ENCODE results near the gene RAD9B. TPM values are rescaled to one million over a fixed set of nuclear protein-coding genes. Genes with fewer than 3 reads are reported as not detected.

Gene RAD9B
- total RNA-seq (2022; extraction: Qiagen RNA extraction; ENCODE audit: low read depth) = 0.09 to 0.61 TPM (median 0.29 TPM) in 5 replicates

GRCh38 chr12:110501752-110502738 lies at the start of gene RAD9B, which contains the start of gene VPS29:
TSS of gene RAD9B (plus strand) at chr12:110502331. CDS start at chr12:110502338, 7 bp downstream.
TSS of gene VPS29 (minus strand) at chr12:110502111. CDS start at chr12:110502051, 60 bp downstream.

GRCh38 chr12:110468214-110469048 lies 33.7 kb upstream of the RAD9B start, which contains the start of the genes FAM216A and GPN3:
TSS of gene FAM216A (plus strand) at chr12:110468845. CDS start at chr12:110468876, 31 bp downstream.
TSS of gene GPN3 (minus strand) at chr12:110468257. CDS start at chr12:110468203, 54 bp downstream.

Other genes starting within 250 kb of the RAD9B start
- 259 to 341 TPM (median 315 TPM) in 5 replicates for gene ATP2A2, start 221.1 kb upstream of the RAD9B start, total RNA-seq (2022; extraction: Qiagen RNA extraction; ENCODE audit: low read depth)
- gene ANAPC7, start 98.6 kb upstream of the RAD9B start, total RNA-seq (2022; extraction: Qiagen RNA extraction; ENCODE audit: low read depth) = 51.1 to 58.2 TPM (median 53.2 TPM) in 5 replicates
- gene ARPC3, start 52.0 kb upstream of the RAD9B start, total RNA-seq (2022; extraction: Qiagen RNA extraction; ENCODE audit: low read depth) = 459 to 773 TPM (median 466 TPM) in 5 replicates
- gene GPN3, start 34.1 kb upstream of the RAD9B start, total RNA-seq (2022; extraction: Qiagen RNA extraction; ENCODE audit: low read depth) = 26.3 to 37.5 TPM (median 32.1 TPM) in 5 replicates
- 17.3 to 20.6 TPM (median 18.0 TPM) in 5 replicates for gene FAM216A, start 33.5 kb upstream of the RAD9B start, total RNA-seq (2022; extraction: Qiagen RNA extraction; ENCODE audit: low read depth)
- 129 to 161 TPM (median 154 TPM) in 5 replicates for gene VPS29, start 220 bp upstream of the RAD9B start, total RNA-seq (2022; extraction: Qiagen RNA extraction; ENCODE audit: low read depth)
- gene PPTC7, start 81.0 kb downstream of the RAD9B start, total RNA-seq (2022; extraction: Qiagen RNA extraction; ENCODE audit: low read depth) = 17.3 to 26.1 TPM (median 25.1 TPM) in 5 replicates
- gene TCTN1, start 111.8 kb downstream of the RAD9B start, total RNA-seq (2022; extraction: Qiagen RNA extraction; ENCODE audit: low read depth) = 26.0 to 35.5 TPM (median 30.0 TPM) in 5 replicates
- gene HVCN1, start 186.8 kb downstream of the RAD9B start, total RNA-seq (2022; extraction: Qiagen RNA extraction; ENCODE audit: low read depth) = 0.43 to 0.92 TPM (median 0.59 TPM) in 5 replicates
- 128 to 175 TPM (median 159 TPM) in 5 replicates for gene PPP1CC, start 240.6 kb downstream of the RAD9B start, total RNA-seq (2022; extraction: Qiagen RNA extraction; ENCODE audit: low read depth)

Measured in A549 treated with GW870086 at 1 μM for 4 hours (cell line).